ENCODE results near the gene EGFL7. TPM values are rescaled to one million over a fixed set of nuclear protein-coding genes. Genes with fewer than 3 reads are reported as not detected.

Gene EGFL7
- total RNA-seq, 1 donor: 2.1 TPM

- no peaks in the 10 kb centered on the region for H3K27me3 ChIP-seq (ENCODE audit: insufficient read depth, low read length)
- peaks cover 26% of the 10 kb centered on the region for H3K4me1 ChIP-seq (ENCODE audit: insufficient read depth, low read length)
- no peaks in the 10 kb centered on the region for H3K9me3 ChIP-seq (ENCODE audit: low read depth, low read length)
- peak within 1 kb of the TSS; percentile 56 for H3K4me3 ChIP-seq (ENCODE audit: low read length)
These were observed 24.3 kb downstream of the EGFL7 start, which contains the start of gene AGPAT2 for GRCh38 chr9:136686794-136687711. Gene AGPAT2 (minus strand): TSS chr9:136687457. CDS start chr9:136687357, 100 bp downstream.

GRCh38 chr9:136687721-136688223 lies 25.1 kb downstream of the EGFL7 start:
- H3K4me1 ChIP-seq (ENCODE audit: insufficient read depth, low read length): peaks cover 26% of the 10 kb centered on the region
- no peak overlapping the region for H3K4me3 ChIP-seq (ENCODE audit: low read length)
- no peaks in the 10 kb centered on the region for H3K27me3 ChIP-seq (ENCODE audit: insufficient read depth, low read length)
- H3K9me3 ChIP-seq (ENCODE audit: low read depth, low read length): no peaks in the 10 kb centered on the region

- H3K4me3 ChIP-seq (ENCODE audit: low read length): no peak overlapping the region
- peaks cover 26% of the 10 kb centered on the region for H3K4me1 ChIP-seq (ENCODE audit: insufficient read depth, low read length)
- no peaks in the 10 kb centered on the region for H3K9me3 ChIP-seq (ENCODE audit: low read depth, low read length)
These were observed 25.8 kb downstream of the EGFL7 start for GRCh38 chr9:136688274-136689107.

GRCh38 chr9:136689108-136689460 lies 26.4 kb downstream of the EGFL7 start:
- peaks cover 26% of the 10 kb centered on the region for H3K4me1 ChIP-seq (ENCODE audit: insufficient read depth, low read length)
- no peaks in the 10 kb centered on the region for H3K27me3 ChIP-seq (ENCODE audit: insufficient read depth, low read length)
- no peak overlapping the region for H3K4me3 ChIP-seq (ENCODE audit: low read length)

More at GRCh38 chr9:136688274-136689107, 25.8 kb downstream of the EGFL7 start:
- H3K27me3 ChIP-seq (ENCODE audit: insufficient read depth, low read length): no peaks in the 10 kb centered on the region

GRCh38 chr9:136690104-136690805 lies 27.5 kb downstream of the EGFL7 start:
- no peaks in the 10 kb centered on the region for H3K9me3 ChIP-seq (ENCODE audit: low read depth, low read length)
- no peaks in the 10 kb centered on the region for H3K27me3 ChIP-seq (ENCODE audit: insufficient read depth, low read length)
- no peak overlapping the region for H3K4me3 ChIP-seq (ENCODE audit: low read length)
- peaks cover 24% of the 10 kb centered on the region for H3K4me1 ChIP-seq (ENCODE audit: insufficient read depth, low read length)

More at GRCh38 chr9:136689108-136689460, 26.4 kb downstream of the EGFL7 start:
- no peaks in the 10 kb centered on the region for H3K9me3 ChIP-seq (ENCODE audit: low read depth, low read length)

- peaks cover 19% of the 10 kb centered on the region for H3K4me1 ChIP-seq (ENCODE audit: insufficient read depth, low read length)
- H3K4me3 ChIP-seq (ENCODE audit: low read length): no peak overlapping the region
- no peaks in the 10 kb centered on the region for H3K27me3 ChIP-seq (ENCODE audit: insufficient read depth, low read length)
- no peaks in the 10 kb centered on the region for H3K9me3 ChIP-seq (ENCODE audit: low read depth, low read length)
These were observed 28.1 kb downstream of the EGFL7 start for GRCh38 chr9:136690806-136691261.

GRCh38 chr9:136691316-136692184 lies 28.8 kb downstream of the EGFL7 start:
- Histone ChIP-seq H3K9me3 (ENCODE audit: low read depth, low read length) (no peaks in the 10 kb centered on the region), H3K4me3 (ENCODE audit: low read length) (no peak overlapping the region), H3K4me1 (ENCODE audit: insufficient read depth, low read length) (peaks cover 19% of the 10 kb centered on the region), H3K27me3 (ENCODE audit: insufficient read depth, low read length) (no peaks in the 10 kb centered on the region)

- Histone ChIP-seq H3K27me3 (ENCODE audit: insufficient read depth, low read length) (no peaks in the 10 kb centered on the region), H3K4me3 (ENCODE audit: low read length) (no peak overlapping the region), H3K9me3 (ENCODE audit: low read depth, low read length) (no peaks in the 10 kb centered on the region), H3K4me1 (ENCODE audit: insufficient read depth, low read length) (peaks cover 25% of the 10 kb centered on the region)
These were observed 29.7 kb downstream of the EGFL7 start for GRCh38 chr9:136692185-136693134.

GRCh38 chr9:136693135-136693489 lies 30.4 kb downstream of the EGFL7 start:
- no peaks in the 10 kb centered on the region for H3K9me3 ChIP-seq (ENCODE audit: low read depth, low read length)
- H3K4me1 ChIP-seq (ENCODE audit: insufficient read depth, low read length): peaks cover 26% of the 10 kb centered on the region
- H3K4me3 ChIP-seq (ENCODE audit: low read length): no peak overlapping the region
- no peaks in the 10 kb centered on the region for H3K27me3 ChIP-seq (ENCODE audit: insufficient read depth, low read length)

GRCh38 chr9:136693490-136694162 lies 30.9 kb downstream of the EGFL7 start:
- H3K27me3 ChIP-seq (ENCODE audit: insufficient read depth, low read length): no peaks in the 10 kb centered on the region
- no peak overlapping the region for H3K4me3 ChIP-seq (ENCODE audit: low read length)
- no peaks in the 10 kb centered on the region for H3K9me3 ChIP-seq (ENCODE audit: low read depth, low read length)
- peaks cover 28% of the 10 kb centered on the region for H3K4me1 ChIP-seq (ENCODE audit: insufficient read depth, low read length)

- no peaks in the 10 kb centered on the region for H3K9me3 ChIP-seq (ENCODE audit: low read depth, low read length)
- no peak overlapping the region for H3K4me3 ChIP-seq (ENCODE audit: low read length)
- no peaks in the 10 kb centered on the region for H3K27me3 ChIP-seq (ENCODE audit: insufficient read depth, low read length)
- peaks cover 35% of the 10 kb centered on the region for H3K4me1 ChIP-seq (ENCODE audit: insufficient read depth, low read length)
These were observed 31.6 kb downstream of the EGFL7 start for GRCh38 chr9:136694163-136694871.

GRCh38 chr9:136694872-136695247 lies 32.1 kb downstream of the EGFL7 start:
- no peaks in the 10 kb centered on the region for H3K27me3 ChIP-seq (ENCODE audit: insufficient read depth, low read length)
- H3K4me1 ChIP-seq (ENCODE audit: insufficient read depth, low read length): peaks cover 39% of the 10 kb centered on the region

More at GRCh38 chr9:136694872-136695247, 32.1 kb downstream of the EGFL7 start:
- Histone ChIP-seq H3K4me3 (ENCODE audit: low read length) (no peak overlapping the region), H3K9me3 (ENCODE audit: low read depth, low read length) (no peaks in the 10 kb centered on the region)
